Embryonic facial prominence (tissue), 1 donor: ENCODE measurements around the gene NKD1.
A peak's percentile ranks its signal among the peaks of the same experiment; 100 is the strongest.

Source experiments
- DNase-seq: peaks from one replicate; pipeline ENCODE4 v3.0.0-alpha.2; 2016; ENCODE audit errors: extremely low spot score

Gene NKD1

GRCh38 chr16:50558913-50559312 lies 10.7 kb downstream of the NKD1 start:
- no peak for DNase-seq

GRCh38 chr16:50559342-50559741 lies 11.1 kb downstream of the NKD1 start:
- DNase-seq = no peak

GRCh38 chr16:50559804-50560514 lies 11.8 kb downstream of the NKD1 start:
- DNase-seq = no peak

- no peak for DNase-seq
Measured at GRCh38 chr16:50560903-50561863, 13.0 kb downstream of the NKD1 start.

- DNase-seq = no peak
Measured at GRCh38 chr16:50562657-50563056, 14.5 kb downstream of the NKD1 start.

- no peak for DNase-seq
Measured at GRCh38 chr16:50563989-50564388, 15.8 kb downstream of the NKD1 start.

GRCh38 chr16:50565428-50565827 lies 17.2 kb downstream of the NKD1 start:
- no peak for DNase-seq

- DNase-seq = no peak
Measured at GRCh38 chr16:50566014-50566962, 18.1 kb downstream of the NKD1 start.

- no peak for DNase-seq
Measured at GRCh38 chr16:50567651-50568050, 19.5 kb downstream of the NKD1 start.

GRCh38 chr16:50568187-50568815 lies 20.1 kb downstream of the NKD1 start:
- no peak for DNase-seq

GRCh38 chr16:50570354-50570753 lies 22.2 kb downstream of the NKD1 start:
- DNase-seq = no peak

GRCh38 chr16:50570808-50571598 lies 22.8 kb downstream of the NKD1 start:
- DNase-seq = no peak

- DNase-seq = no peak
Measured at GRCh38 chr16:50571786-50572185, 23.6 kb downstream of the NKD1 start.

GRCh38 chr16:50572700-50573099 lies 24.5 kb downstream of the NKD1 start:
- no peak for DNase-seq

- DNase-seq = no peak
Measured at GRCh38 chr16:50573279-50573678, 25.1 kb downstream of the NKD1 start.

GRCh38 chr16:50573947-50574744 lies 25.9 kb downstream of the NKD1 start:
- peak; percentile 56 for DNase-seq

GRCh38 chr16:50574745-50575136 lies 26.5 kb downstream of the NKD1 start:
- peak; percentile 34 for DNase-seq

GRCh38 chr16:50575743-50576142 lies 27.5 kb downstream of the NKD1 start:
- DNase-seq = no peak

- DNase-seq = no peak
Measured at GRCh38 chr16:50576403-50577113, 28.4 kb downstream of the NKD1 start.
